Lower lobe of right lung (tissue), 2 donors: ENCODE data around the gene GYPE. TPM values are rescaled to one million over a fixed set of nuclear protein-coding genes. Genes with fewer than 3 reads are reported as not detected.
"Not testable (repeated sequence)": the region's sequence is repeated elsewhere in the genome, so short reads cannot be mapped to it uniquely, and the experiment has no call there.

Experiments
- ATAC-seq, 2 donors: fragments of 200-7000 bp; cut with Tn5 transposase; one replicate each; pipeline ENCODE4 v1.9.1; 2020 to 2022; ENCODE audit warnings: mild to moderate bottlenecking in 2 of 2, moderate library complexity in 2 of 2
- DNase-seq: peaks from one replicate; pipeline ENCODE4 v3.0.0-alpha.2; 2020
- H3K27ac ChIP-seq: fragments of 200-600 bp; one replicate; pipeline ENCODE4 v1.8.0; 2022
- H3K27me3 ChIP-seq: fragments of 200-600 bp; one replicate; pipeline ENCODE4 v1.8.0; 2022; ENCODE audit warnings: low read depth
- H3K36me3 ChIP-seq: fragments of 200-600 bp; one replicate; pipeline ENCODE4 v1.8.0; 2022; ENCODE audit warnings: mild to moderate bottlenecking
- H3K4me1 ChIP-seq: fragments of 200-600 bp; one replicate; pipeline ENCODE4 v1.8.0; 2022
- H3K4me3 ChIP-seq: fragments of 200-600 bp; one replicate; pipeline ENCODE4 v1.8.0; 2022; ENCODE audit warnings: mild to moderate bottlenecking
- H3K9me3 ChIP-seq: fragments of 200-600 bp; one replicate; pipeline ENCODE4 v1.8.0; 2022
- CTCF ChIP-seq: fragments of 200-600 bp; IDR thresholded peaks from one replicate; pipeline ENCODE4 v1.8.0; 2022; ENCODE audit warnings: antibody characterized with exemption, mild to moderate bottlenecking
- intact Hi-C: fragments of 100-400 bp; cut with DNase I; formaldehyde crosslinking; loops from one replicate; pipeline ENCODE4 v1.11.0; 2022
- long read RNA-seq: library from polyadenylated mRNA; unstranded; transcript quantifications from one replicate; pipeline ENCODE4 v2.0.0, GENCODE V29; 2021
- total RNA-seq: library from RNA; stranded (reverse); fragmentation: NEBNext Ultra II Directional; extraction: Animal tissue kit (Norgen Biotek cat#: 25700); gene quantifications from one replicate; pipeline ENCODE4 v1.2.1, GENCODE V29; 2021
- donor health status: DM: no; HTN: yes; CAD: no; lungs with severe emphysema.

Gene GYPE
- 2.5 TPM for total RNA-seq
- long read RNA-seq, partial matches to known transcripts = 0 of 3 reads
- long read RNA-seq, other reads (novel, unspliced or antisense) = 3 of 3 reads

GRCh38 chr4:143905440-143905839 lies at the start of gene GYPE:
Gene GYPE, minus strand, starts transcription at chr4:143905559. Its CDS starts 52 bp downstream, at chr4:143905507.
- H3K27ac ChIP-seq, H3K36me3 ChIP-seq, DNase-seq, ATAC-seq, H3K4me3 ChIP-seq, H3K27me3 ChIP-seq, H3K4me1 ChIP-seq, H3K9me3 ChIP-seq, intact Hi-C loops: not testable (repeated sequence)

DNA sequence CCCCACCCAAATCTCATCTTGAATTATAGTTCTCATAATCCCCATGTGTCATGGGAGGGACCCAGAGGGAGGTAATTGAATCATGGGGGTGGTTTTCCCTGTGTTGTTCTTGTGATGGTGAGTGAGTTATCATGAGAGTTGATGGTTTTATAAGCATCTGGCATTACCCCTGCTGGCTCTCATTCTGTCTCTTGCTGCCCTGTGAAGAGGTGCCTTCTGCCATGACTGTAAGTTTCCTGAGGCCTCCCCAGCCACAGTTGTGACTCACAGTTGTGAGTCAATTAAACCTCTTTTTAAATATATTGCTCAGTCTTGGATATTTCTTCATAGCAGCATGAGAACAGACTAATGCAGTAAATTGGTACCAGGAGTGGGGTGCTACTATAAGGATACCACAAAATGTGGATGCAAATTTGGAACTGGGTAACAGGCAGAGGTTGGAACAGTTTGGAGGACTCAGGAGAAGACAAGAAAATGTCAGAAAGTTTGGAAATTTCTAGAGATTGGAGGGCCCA lies 46.2 kb upstream of the GYPE start:
- H3K27ac ChIP-seq, intact Hi-C loops, H3K9me3 ChIP-seq, H3K36me3 ChIP-seq, DNase-seq, H3K27me3 ChIP-seq, H3K4me1 ChIP-seq, H3K4me3 ChIP-seq, ATAC-seq: not testable (repeated sequence)

- H3K27me3 ChIP-seq, H3K9me3 ChIP-seq, H3K36me3 ChIP-seq, ATAC-seq, H3K27ac ChIP-seq, H3K4me3 ChIP-seq, DNase-seq, intact Hi-C loops, H3K4me1 ChIP-seq: not testable (repeated sequence)
These were observed 45.6 kb upstream of the GYPE start for GRCh38 chr4:143950967-143951366.

DNA sequence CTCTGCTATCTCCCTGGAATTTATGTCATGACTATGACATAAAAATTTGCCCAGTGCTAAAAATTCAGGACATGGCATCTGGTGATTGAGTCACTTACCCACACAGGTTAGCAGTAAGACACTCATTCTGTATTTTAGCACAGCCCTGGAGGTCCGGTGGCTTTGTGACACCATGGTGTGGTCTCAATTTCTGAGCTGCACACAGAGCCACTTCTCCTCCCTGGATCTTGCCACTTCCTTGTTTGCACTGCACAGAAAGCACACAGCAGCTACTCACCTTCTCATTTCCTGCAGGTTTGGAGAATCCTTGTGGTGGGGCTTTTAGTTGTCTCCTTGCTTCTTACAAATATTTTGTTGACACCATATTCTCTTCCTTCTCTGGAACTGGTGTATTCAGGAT lies 44.8 kb upstream of the GYPE start:
- H3K9me3 ChIP-seq, H3K36me3 ChIP-seq, DNase-seq, intact Hi-C loops, H3K4me3 ChIP-seq, H3K27me3 ChIP-seq, H3K4me1 ChIP-seq, ATAC-seq, H3K27ac ChIP-seq: not testable (repeated sequence)

- H3K4me3 ChIP-seq, intact Hi-C loops, H3K4me1 ChIP-seq, H3K9me3 ChIP-seq, H3K27ac ChIP-seq, H3K27me3 ChIP-seq, H3K36me3 ChIP-seq, ATAC-seq, DNase-seq: not testable (repeated sequence)
These were observed 42.1 kb upstream of the GYPE start for GRCh38 chr4:143947493-143947892.

- H3K4me3 ChIP-seq, H3K36me3 ChIP-seq, DNase-seq, intact Hi-C loops, H3K27ac ChIP-seq, H3K4me1 ChIP-seq, ATAC-seq, H3K27me3 ChIP-seq, H3K9me3 ChIP-seq: not testable (repeated sequence)
These were observed 35.3 kb upstream of the GYPE start for GRCh38 chr4:143940708-143941107.

- H3K36me3 ChIP-seq = no peaks in the 10 kb centered on the region
- no peak for TF ChIP-seq CTCF
- ATAC-seq (no peak), DNase-seq (no peak)
- intact Hi-C loops = no loop called here
- H3K27me3 ChIP-seq = no peaks in the 10 kb centered on the region
- H3K27ac ChIP-seq = no peak overlapping the region
- H3K4me1 ChIP-seq = no peaks in the 10 kb centered on the region
- H3K9me3 ChIP-seq = no peaks in the 10 kb centered on the region
- no peak overlapping the region for H3K4me3 ChIP-seq
These were observed 34.2 kb upstream of the GYPE start for GRCh38 chr4:143939528-143939927.

GRCh38 chr4:143938890-143939289 lies 33.5 kb upstream of the GYPE start:
- H3K27ac ChIP-seq, intact Hi-C loops, H3K4me3 ChIP-seq, H3K4me1 ChIP-seq, DNase-seq, ATAC-seq, H3K9me3 ChIP-seq, H3K27me3 ChIP-seq, H3K36me3 ChIP-seq: not testable (repeated sequence)

DNA sequence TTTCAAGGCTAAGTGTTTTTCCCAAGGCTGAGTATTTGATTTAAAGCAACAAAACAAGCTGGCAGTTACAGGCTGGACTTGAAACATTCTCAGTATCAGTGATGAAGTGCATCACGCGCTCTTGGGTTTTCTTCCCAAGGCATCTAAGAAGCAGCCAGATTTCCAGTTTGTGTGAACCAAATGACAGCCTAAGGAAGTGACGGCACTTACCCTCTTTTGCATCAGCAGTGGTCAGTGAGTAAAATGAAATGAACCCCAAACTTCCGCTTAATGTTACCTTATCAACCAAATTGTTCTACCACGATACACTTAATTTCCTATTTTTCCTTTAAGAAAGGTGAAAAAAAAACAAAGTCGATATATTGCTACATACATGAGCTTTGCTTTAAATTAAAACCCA lies 15.8 kb upstream of the GYPE start:
- no peaks in the 10 kb centered on the region for H3K9me3 ChIP-seq
- DNase-seq (no peak), ATAC-seq (no peak)
- H3K27ac ChIP-seq = no peak overlapping the region
- TF ChIP-seq CTCF = no peak
- H3K27me3 ChIP-seq = no peaks in the 10 kb centered on the region
- H3K4me1 ChIP-seq = no peaks in the 10 kb centered on the region
- H3K36me3 ChIP-seq = no peaks in the 10 kb centered on the region
- intact Hi-C loops = no loop called here
- H3K4me3 ChIP-seq = no peak overlapping the region

DNA sequence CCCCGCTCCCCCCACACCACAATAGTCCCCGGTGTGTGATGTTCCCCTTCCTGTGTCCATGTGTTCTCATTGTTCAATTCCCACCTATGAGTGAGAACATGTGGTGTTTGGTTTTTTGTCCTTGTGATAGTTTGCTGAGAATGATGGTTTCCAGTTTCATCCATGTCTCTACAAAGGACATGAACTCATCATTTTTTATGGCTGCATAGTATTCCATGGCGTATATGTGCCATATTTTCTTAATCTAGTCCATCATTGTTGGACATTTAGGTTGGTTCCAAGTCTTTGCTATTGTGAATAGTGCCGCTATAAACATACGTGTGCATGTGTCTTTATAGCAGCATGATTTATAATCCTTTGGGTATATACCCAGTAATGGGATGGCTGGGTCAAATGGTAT lies 11.1 kb upstream of the GYPE start:
- H3K4me1 ChIP-seq, DNase-seq, H3K36me3 ChIP-seq, H3K27ac ChIP-seq, H3K27me3 ChIP-seq, ATAC-seq, H3K9me3 ChIP-seq, intact Hi-C loops, H3K4me3 ChIP-seq: not testable (repeated sequence)

GRCh38 chr4:143912478-143912877 lies 7.1 kb upstream of the GYPE start:
- H3K9me3 ChIP-seq, intact Hi-C loops, H3K36me3 ChIP-seq, H3K27me3 ChIP-seq, DNase-seq, H3K4me1 ChIP-seq: not testable (repeated sequence)
- H3K27ac ChIP-seq = peak overlapping the region; percentile 53
- ATAC-seq = peak in 1 of 2 donors; percentile 21
- peak overlapping the region; percentile 49 for H3K4me3 ChIP-seq

DNA sequence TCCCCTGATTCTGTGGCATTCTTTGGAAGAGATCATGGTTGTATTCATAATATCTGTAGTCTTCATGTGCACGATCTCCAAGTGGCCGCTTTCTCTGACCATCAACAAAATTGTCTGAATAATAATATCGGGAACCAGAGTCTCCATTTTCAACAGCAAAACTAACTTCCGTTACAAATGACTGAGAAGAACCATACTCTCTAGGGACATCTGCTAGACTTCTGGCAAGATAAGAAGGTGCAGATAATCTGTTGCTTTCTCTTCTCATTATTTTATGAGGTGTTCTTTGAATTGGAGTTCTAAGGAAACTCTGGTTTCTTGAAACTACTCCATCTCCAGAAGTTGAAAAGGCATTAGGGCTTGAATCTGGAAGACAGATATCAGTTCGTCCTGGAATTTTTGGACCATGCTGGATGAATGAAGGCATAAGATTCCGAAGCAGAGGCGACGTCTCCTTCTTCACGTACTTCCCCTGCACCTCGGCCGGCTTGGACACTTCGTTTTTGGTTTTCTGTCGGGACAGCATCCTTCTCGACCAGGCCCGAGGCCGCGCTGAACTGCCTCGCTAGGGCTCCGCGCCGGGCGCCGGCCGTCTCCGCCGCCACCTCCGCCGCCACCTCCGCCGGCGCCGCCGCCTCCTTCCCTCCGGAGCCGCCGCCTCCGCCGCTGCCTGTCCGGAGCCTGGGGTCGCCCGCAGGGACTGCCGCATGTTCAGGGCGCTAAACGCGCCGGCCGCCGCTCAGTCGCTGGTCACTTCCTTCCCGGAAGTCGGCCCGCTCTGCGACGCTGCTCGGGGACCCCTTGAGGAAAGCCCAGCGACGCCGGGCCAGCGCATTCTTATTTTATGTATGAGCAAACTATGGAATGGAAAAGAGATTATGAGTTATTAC lies 6.4 kb upstream of the GYPE start:
- H3K9me3 ChIP-seq, intact Hi-C loops, H3K27me3 ChIP-seq, H3K36me3 ChIP-seq, H3K4me1 ChIP-seq: not testable (repeated sequence)
- Histone ChIP-seq H3K27ac (peak overlapping the region; percentile 53), H3K4me3 (peak overlapping the region; percentile 49)
- ATAC-seq = peak; percentile 72 to 83
- peak; percentile 69 for DNase-seq
